GM12878 (cell line): ENCODE results near the gene GPR61. TPM values are rescaled to one million over a fixed set of nuclear protein-coding genes. Genes with fewer than 3 reads are reported as not detected.

Source experiments
- ATAC-seq: fragments of 200-7000 bp; cut with Tn5 transposase; 3 replicates; pipeline ENCODE4 v1.9.1; 2020; ENCODE audit warnings: mild to moderate bottlenecking, moderate library complexity
- BruUV-seq: library from RNA; stranded (reverse); fragments of 400-500 nt; replicated peaks from 2 replicates; lab custom pipeline; 2021; lab: Mats Ljungman, UMichigan
- CTCF ChIA-PET: fragments of 300-600 bp; sonication (Branson Sonifier 250); formaldehyde crosslinking; extraction: SDS; loops from one replicate; lab custom pipeline; 2021; ENCODE audit warnings: inconsistent platforms; lab: Yijun Ruan, JAX
- POLR2A ChIA-PET: fragments of 350-600 bp; formaldehyde crosslinking; extraction: SDS; loops from one replicate; lab custom pipeline; 2021; ENCODE audit warnings: inconsistent platforms; lab: Charles Lee
- RAD21 ChIA-PET: fragments of 300-600 bp; sonication (Branson Sonifier 250); formaldehyde crosslinking; loops from one replicate; lab custom pipeline; 2023; ENCODE audit warnings: antibody characterized with exemption; ENCODE audit not compliant: unreplicated experiment; lab: Charles Lee
- SMC1A ChIA-PET: fragments of 300-600 bp; sonication (Branson Sonifier 250); formaldehyde crosslinking; loops from one replicate; lab custom pipeline; 2023; ENCODE audit not compliant: unreplicated experiment, uncharacterized antibody; lab: Charles Lee
- DNase-seq: peaks from one replicate; pipeline ENCODE4 v3.0.0-alpha.2; 2011; ENCODE audit warnings: low read depth, low spot score
- FAIRE-seq: peaks from 3 replicates; lab custom pipeline; 2011; peaks lifted over from hg19 to GRCh38; lab: Jason Lieb, UNC
- H2AFZ ChIP-seq: 2 replicates; pipeline ENCODE4 v1.6.0; 2011; ENCODE audit warnings: low read depth, low read length, control low read depth; ENCODE audit not compliant: control insufficient read depth
- H3K27ac ChIP-seq: 2 replicates; pipeline ENCODE4 v1.5.1; 2011; ENCODE audit warnings: control low read depth; ENCODE audit not compliant: control insufficient read depth, insufficient read depth
- H3K27me3 ChIP-seq, 2 experiments: replicated peaks in 1 of 2; 2 replicates each; pipeline versions ENCODE4 v1.6.0 to v1.6.1; 2011; ENCODE audit warnings: low read length in 1 of 2; ENCODE audit not compliant: control insufficient read depth in 2 of 2, insufficient read depth in 2 of 2
- H3K36me3 ChIP-seq, 2 experiments: 2 replicates each; pipeline ENCODE4 v1.5.1; 2011; ENCODE audit warnings: low read length in 1 of 2; ENCODE audit not compliant: control insufficient read depth in 2 of 2, insufficient read depth in 2 of 2
- H3K4me1 ChIP-seq: 2 replicates; pipeline ENCODE4 v1.6.1; 2011; ENCODE audit warnings: mild to moderate bottlenecking, low read length, moderate library complexity, mixed read lengths; ENCODE audit not compliant: control insufficient read depth, insufficient read depth
- H3K4me2 ChIP-seq: 2 replicates; pipeline ENCODE4 v1.6.0; 2011; ENCODE audit warnings: control low read depth; ENCODE audit not compliant: control insufficient read depth, insufficient read depth
- H3K4me3 ChIP-seq: fragments of 200-600 bp; sonication (generic); 2 replicates; pipeline ENCODE4 v1.5.1; 2016
- H3K79me2 ChIP-seq: 2 replicates; pipeline ENCODE4 v1.6.0; 2011; ENCODE audit warnings: low read length; ENCODE audit not compliant: control insufficient read depth, insufficient read depth
- H3K9ac ChIP-seq: 2 replicates; pipeline ENCODE4 v1.8.0; 2011; ENCODE audit warnings: low read length, control low read depth, mixed read lengths; ENCODE audit not compliant: control insufficient read depth, insufficient read depth
- H3K9me3 ChIP-seq: replicated peaks from 3 replicates; pipeline ENCODE4 v1.5.1; 2011; ENCODE audit warnings: mild to moderate bottlenecking, low read length; ENCODE audit not compliant: control insufficient read depth, insufficient read depth
- H4K20me1 ChIP-seq: 2 replicates; pipeline ENCODE4 v1.6.0; 2011; ENCODE audit not compliant: control insufficient read depth, insufficient read depth
- CEBPB ChIP-seq, 2 experiments: fragments of 150-350 bp in 1 of 2; IDR thresholded peaks; 2 replicates each; pipeline ENCODE4 v1.6.1; 2012 to 2014; ENCODE audit warnings: low read depth in 2 of 2, low read length in 2 of 2, borderline replicate concordance in 1 of 2, inconsistent platforms in 1 of 2
- GATAD2B ChIP-seq: fragments of 450-650 bp; conservative IDR thresholded peaks from 2 replicates; pipeline ENCODE4 v1.6.1; 2017; ENCODE audit warnings: low read depth, mild to moderate bottlenecking, moderate library complexity
- MYB ChIP-seq: fragments of 150-350 bp; IDR thresholded peaks from 2 replicates; pipeline ENCODE4 v1.6.1; 2014; ENCODE audit warnings: mild to moderate bottlenecking, low read depth, low read length, borderline replicate concordance
- NBN ChIP-seq: fragments of 450-650 bp; IDR thresholded peaks from 2 replicates; pipeline ENCODE4 v1.6.1; 2016
- RAD21 ChIP-seq: IDR thresholded peaks from 2 replicates; pipeline ENCODE4 v1.6.1; 2011; ENCODE audit warnings: mild to moderate bottlenecking, low read depth, low read length, moderate library complexity; ENCODE audit not compliant: insufficient read depth
- TBL1XR1 ChIP-seq: IDR thresholded peaks from 2 replicates; pipeline ENCODE4 v1.6.1; 2012; ENCODE audit warnings: low read depth, low read length, improper control_type of control experiment
- ZNF622 ChIP-seq: fragments of 450-650 bp; IDR thresholded peaks from 2 replicates; pipeline ENCODE4 v1.6.1; 2017; ENCODE audit warnings: mild to moderate bottlenecking, inconsistent platforms
- WGBS: methylation state at CpG from one replicate; pipeline ENCODE4 v1.1.6; 2016; ENCODE audit warnings: low lambda C conversion rate; ENCODE audit not compliant: insufficient replicate concordance, insufficient coverage; ENCODE audit errors: missing lambda C conversion rate; 5-methylcytosine and 5-hydroxymethylcytosine counted together
- in situ Hi-C: fragments of 300-500 bp; cut with MboI; formaldehyde crosslinking; loops from 9 replicates; pipeline ENCODE4 v1.14.3; 2018; ENCODE audit warnings: mixed read lengths
- intact Hi-C: fragments of 100-400 bp; cut with micrococcal nuclease; formaldehyde crosslinking; loops from one replicate; pipeline ENCODE4 v1.14.2; 2022; ENCODE audit not compliant: unreplicated experiment
- polyA plus RNA-seq, 11 experiments: library from polyadenylated mRNA; depleted of rRNA in 4 of 11; unstranded in 6 of 11; stranded (reverse) in 5 of 11; fragments of >200 nt; fragmentation: Nextera tagmentation in 4 of 11; fragmentation: Illumina TruSeq in 1 of 11; extraction: Ambion mirVana in 4 of 11; extraction: Trizol in 1 of 11; gene quantifications; 1 replicate in 1 of 11; 2 replicates in 10 of 11; pipeline versions ENCODE4 v1.2.1 to v1.2.3, GENCODE V29; 2011 to 2016; ENCODE audit warnings: inconsistent platforms in 2 of 11, missing spikeins in 2 of 11, low read depth in 1 of 11
- total RNA-seq, 4 experiments: library from RNA; depleted of rRNA in 3 of 4; stranded (reverse); fragments of >200 nt in 3 of 4; fragmentation: Illumina TruSeq in 1 of 4; extraction: Trizol in 1 of 4; gene quantifications; 2 replicates each; pipeline versions ENCODE4 v1.2.1 to v1.2.3, GENCODE V29; 2013 to 2021

The GPR61 gene
- total and polyA plus RNA-seq, 10 of the 15 experiments (the other 5 are each of a cell fraction or from before 2014, with no cell fraction given), result 0.19 to 1.1 (median 0.35) TPM; not detected in 2

DNA sequence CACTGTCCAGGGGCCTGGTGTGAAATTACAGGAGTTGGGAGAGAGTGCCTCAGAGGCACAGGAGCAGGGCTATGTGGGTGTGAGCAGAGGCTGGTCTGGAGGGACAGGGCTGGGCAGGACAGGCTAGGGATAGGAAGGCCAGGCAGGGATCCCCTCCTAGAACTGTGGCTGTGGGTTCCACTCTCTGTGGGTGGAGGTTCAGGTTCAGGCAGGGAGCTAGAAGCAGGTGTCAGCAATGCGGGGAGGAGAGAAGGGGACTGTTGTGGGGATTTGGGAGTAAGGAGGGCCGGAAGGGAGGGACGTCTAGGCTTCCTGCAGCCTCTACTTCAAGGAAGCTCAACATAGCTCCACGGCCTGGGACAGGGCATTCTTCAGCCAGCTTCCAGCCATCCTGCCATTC lies 8.3 kb upstream of the GPR61 start:
- no peak for FAIRE-seq
- no peak overlapping the region for H2AFZ ChIP-seq

DNA sequence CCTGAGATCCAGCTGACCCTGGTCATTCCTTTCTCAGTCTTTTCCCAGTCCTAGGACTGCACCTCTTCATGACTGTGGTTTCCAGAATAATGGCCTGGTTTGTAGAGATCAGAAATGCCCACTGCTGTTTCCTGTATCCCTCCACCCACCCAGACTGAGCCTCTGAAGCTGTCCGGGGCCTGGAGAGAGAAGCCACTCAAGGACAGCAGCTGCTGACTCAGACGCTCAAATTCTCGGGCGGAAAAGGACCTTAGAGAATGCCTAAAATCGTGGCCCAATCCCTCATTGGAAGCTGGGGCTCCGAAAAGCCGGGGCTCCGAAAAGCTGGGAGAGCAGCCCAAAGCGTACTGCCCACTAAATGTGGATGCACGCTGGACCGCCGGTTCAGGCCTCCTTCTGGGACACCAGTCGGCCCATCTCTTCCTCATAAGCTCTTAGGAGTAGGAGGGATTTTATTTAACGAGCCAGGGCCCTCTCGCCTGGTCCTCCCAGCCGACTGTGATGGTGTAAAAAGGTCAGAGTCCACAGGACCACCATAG lies 7.8 kb upstream of the GPR61 start:
- FAIRE-seq (no peak), ATAC-seq (no peak), DNase-seq (no peak)
- peaks cover 21% of the 10 kb centered on the region for H3K4me1 ChIP-seq
- intact Hi-C loops, result loop anchor here (1.0 to 5.0 kb wide), 7 partner anchors 34 to 269 kb away; partner anchors contain the start of genes CYB561D1 and PSMA5
- ChIA-PET POLR2A (interaction anchor here (0.7 to 4.4 kb wide), 9 partner anchors 17 to 47 kb away, joined by 3 to 26 read pairs (median 5); partner anchors contain the start of genes ATXN7L2 and CYB561D1), RAD21 (interaction anchor here (0.8 to 10.3 kb wide), 30 partner anchors 12 to 453 kb away, joined by 3 to 422 read pairs (median 6); partner anchors contain the start of genes AHCYL1, AMIGO1, ATXN7L2 and CYB561D1), CTCF (interaction anchor here (0.6 to 21.3 kb wide), 62 partner anchors 8 to 515 kb away, joined by 3 to 1280 read pairs (median 6); partner anchors contain the start of genes AHCYL1, AMIGO1, AMPD2 and ATXN7L2), SMC1A (interaction anchor here (0.8 to 12.8 kb wide), 29 partner anchors 8 to 453 kb away, joined by 3 to 431 read pairs (median 5); partner anchors contain the start of genes AHCYL1, AMIGO1, ATXN7L2 and CYB561D1)
- no peaks in the 10 kb centered on the region for H3K79me2 ChIP-seq
- TF ChIP-seq GATAD2B (peak; percentile 3; the same call in 1 of the 2 replicates), CEBPB (IDR thresholded peaks at IDR 0.05; ENCODE audit: borderline replicate concordance in 1 of 2, low read depth in 2 of 2, low read length in 2 of 2) (no peak)
- no peaks in the 10 kb centered on the region for H3K27me3 ChIP-seq
- BruUV-seq, result no TSS peak
- H3K9me3 ChIP-seq, result no peaks in the 10 kb centered on the region
- H3K27ac ChIP-seq, result no peak overlapping the region
- H3K4me2 ChIP-seq, result peak overlapping the region; percentile 70; the same call in 1 of the 2 replicates
- 45% methylated on average over 16 of the region's 16 CpGs for WGBS
- H3K4me3 ChIP-seq, result no peak overlapping the region
- H4K20me1 ChIP-seq, result no peaks in the 10 kb centered on the region
- in situ Hi-C loops, result loop anchor here (5.0 kb wide), 3 partner anchors 40 to 270 kb away; partner anchors contain the start of gene CYB561D1
- peak overlapping the region; percentile 62; the same call in 1 of the 2 replicates for H3K9ac ChIP-seq
- H3K36me3 ChIP-seq, result no peaks in the 10 kb centered on the region
- H2AFZ ChIP-seq, result peak overlapping the region; percentile 98

More for the DNA sequence above, 8.3 kb upstream of the GPR61 start:
- Histone ChIP-seq H3K27me3 (no peaks in the 10 kb centered on the region), H3K4me1 (peaks cover 24% of the 10 kb centered on the region), H3K79me2 (no peaks in the 10 kb centered on the region), H3K4me2 (no peak overlapping the region), H3K4me3 (no peak overlapping the region), H3K36me3 (no peaks in the 10 kb centered on the region), H3K9ac (no peak overlapping the region), H4K20me1 (no peaks in the 10 kb centered on the region), H3K9me3 (no peaks in the 10 kb centered on the region), H3K27ac (no peak overlapping the region)
- WGBS, result 60% methylated on average over 4 of the region's 4 CpGs
- in situ Hi-C loops (loop anchor here (5.0 kb wide), 3 partner anchors 39 to 269 kb away; partner anchors contain the start of gene CYB561D1), intact Hi-C loops (loop anchor here (5.0 kb wide), 1 partner anchor 104 kb away; the partner anchor contains the start of gene PSMA5)
- POLR2A ChIA-PET, result interaction anchor here (1.3 to 4.4 kb wide), 5 partner anchors 34 to 47 kb away, joined by 4 to 26 read pairs (median 10); partner anchors contain the start of genes ATXN7L2 and CYB561D1
- DNase-seq (no peak), ATAC-seq (no peak)
- CTCF ChIA-PET, result interaction anchor here (0.6 to 21.3 kb wide), 37 partner anchors 8 to 514 kb away, joined by 3 to 1280 read pairs (median 11); partner anchors contain the start of genes AMIGO1, AMPD2, ATXN7L2 and CYB561D1
- no peak for TF ChIP-seq TBL1XR1
- TF ChIP-seq MYB, result no peak
- no peak for TF ChIP-seq NBN
- no peak for TF ChIP-seq RAD21
- no peak for TF ChIP-seq ZNF622
- BruUV-seq, result no TSS peak
- SMC1A ChIA-PET, result interaction anchor here (0.8 to 12.8 kb wide), 17 partner anchors 7 to 324 kb away, joined by 3 to 431 read pairs (median 8); partner anchors contain the start of genes AMIGO1, ATXN7L2, CYB561D1 and GNAI3
- RAD21 ChIA-PET, result interaction anchor here (0.8 to 10.3 kb wide), 23 partner anchors 11 to 453 kb away, joined by 3 to 422 read pairs (median 7); partner anchors contain the start of genes AHCYL1, AMIGO1, ATXN7L2 and CYB561D1
